Activated naive CD8-positive, alpha-beta T cell treated with anti-CD3 and anti-CD28 coated beads, Interleukin-2, amount 50 U/mL, for 24 hours (primary cell): ENCODE results near the gene RCE1.

Experiments used
- ATAC-seq: fragments of 150-1000 bp; cut with Tn5 transposase; one replicate; pipeline ENCODE4 v1.10.0; 2021
- DNase-seq: peaks from one replicate; pipeline ENCODE4 v3.0.0; 2021
- H3K27ac Mint-ChIP-seq: one replicate; pipeline ENCODE4 v1.8.0; 2021; ENCODE audit warnings: mild to moderate bottlenecking, mixed read lengths
- H3K27me3 Mint-ChIP-seq: one replicate; pipeline ENCODE4 v1.8.0; 2021; ENCODE audit warnings: mixed read lengths
- H3K36me3 Mint-ChIP-seq: one replicate; pipeline ENCODE4 v1.8.0; 2021; ENCODE audit warnings: low read depth, mixed read lengths
- H3K4me1 Mint-ChIP-seq: one replicate; pipeline ENCODE4 v1.8.0; 2021; ENCODE audit warnings: mixed read lengths
- H3K4me3 Mint-ChIP-seq: one replicate; pipeline ENCODE4 v1.8.0; 2021; ENCODE audit warnings: mild to moderate bottlenecking, moderate library complexity, mixed read lengths
- H3K9me3 Mint-ChIP-seq: one replicate; pipeline ENCODE4 v1.8.0; 2021; ENCODE audit warnings: mixed read lengths

Gene RCE1

GRCh38 chr11:66867425-66868040 is 24.3 kb downstream of the RCE1 start:
- ATAC-seq, result no peak
- no peaks in the 10 kb centered on the region for H3K27me3 Mint-ChIP-seq
- H3K4me3 Mint-ChIP-seq, result no peak overlapping the region
- no peak overlapping the region for H3K27ac Mint-ChIP-seq
- peaks cover 6% of the 10 kb centered on the region for H3K4me1 Mint-ChIP-seq
- no peak for DNase-seq
- H3K9me3 Mint-ChIP-seq, result no peaks in the 10 kb centered on the region
- H3K36me3 Mint-ChIP-seq, result no peaks in the 10 kb centered on the region

GRCh38 chr11:66868082-66868725 is 25.0 kb downstream of the RCE1 start:
- Mint-ChIP-seq H3K27me3 (no peaks in the 10 kb centered on the region), H3K4me1 (peaks cover 6% of the 10 kb centered on the region), H3K27ac (no peak overlapping the region), H3K4me3 (no peak overlapping the region), H3K9me3 (no peaks in the 10 kb centered on the region), H3K36me3 (no peaks in the 10 kb centered on the region)
- DNase-seq (no peak), ATAC-seq (no peak)

GRCh38 chr11:66868726-66869566 is 25.7 kb downstream of the RCE1 start:
- Mint-ChIP-seq H3K27ac (no peak overlapping the region), H3K4me3 (no peak overlapping the region)

GRCh38 chr11:66869567-66869870 is 26.3 kb downstream of the RCE1 start:
- no peaks in the 10 kb centered on the region for H3K9me3 Mint-ChIP-seq
- H3K27me3 Mint-ChIP-seq, result no peaks in the 10 kb centered on the region
- no peaks in the 10 kb centered on the region for H3K36me3 Mint-ChIP-seq
- no peak for DNase-seq
- no peak overlapping the region for H3K4me3 Mint-ChIP-seq
- no peak overlapping the region for H3K27ac Mint-ChIP-seq
- H3K4me1 Mint-ChIP-seq, result peaks cover 6% of the 10 kb centered on the region
- no peak for ATAC-seq

More at GRCh38 chr11:66868726-66869566, 25.7 kb downstream of the RCE1 start:
- Mint-ChIP-seq H3K27me3 (no peaks in the 10 kb centered on the region), H3K9me3 (no peaks in the 10 kb centered on the region), H3K4me1 (peaks cover 6% of the 10 kb centered on the region), H3K36me3 (no peaks in the 10 kb centered on the region)
- DNase-seq, result peak; percentile 88
- peak; percentile 84 for ATAC-seq

- no peaks in the 10 kb centered on the region for H3K9me3 Mint-ChIP-seq
Observed at GRCh38 chr11:66870131-66870530, 26.9 kb downstream of the RCE1 start.

GRCh38 chr11:66870616-66871520 is 27.6 kb downstream of the RCE1 start:
- Mint-ChIP-seq H3K27me3 (peaks cover 1% of the 10 kb centered on the region), H3K4me1 (peaks cover 6% of the 10 kb centered on the region), H3K36me3 (no peaks in the 10 kb centered on the region), H3K4me3 (no peak overlapping the region), H3K9me3 (no peaks in the 10 kb centered on the region), H3K27ac (no peak overlapping the region)
- DNase-seq (no peak), ATAC-seq (no peak)

More at GRCh38 chr11:66870131-66870530, 26.9 kb downstream of the RCE1 start:
- Mint-ChIP-seq H3K27me3 (peaks cover 1% of the 10 kb centered on the region), H3K27ac (no peak overlapping the region), H3K36me3 (no peaks in the 10 kb centered on the region), H3K4me1 (peaks cover 6% of the 10 kb centered on the region), H3K4me3 (no peak overlapping the region)
- DNase-seq (no peak), ATAC-seq (no peak)

GRCh38 chr11:66871521-66871901 is 28.3 kb downstream of the RCE1 start:
- Mint-ChIP-seq H3K27ac (no peak overlapping the region), H3K4me3 (no peak overlapping the region), H3K4me1 (peaks cover 6% of the 10 kb centered on the region), H3K27me3 (peaks cover 1% of the 10 kb centered on the region), H3K36me3 (no peaks in the 10 kb centered on the region), H3K9me3 (no peaks in the 10 kb centered on the region)
- DNase-seq, result no peak
- no peak for ATAC-seq

- DNase-seq (no peak), ATAC-seq (no peak)
- Mint-ChIP-seq H3K27me3 (peaks cover 1% of the 10 kb centered on the region), H3K4me3 (no peak overlapping the region), H3K9me3 (no peaks in the 10 kb centered on the region), H3K36me3 (no peaks in the 10 kb centered on the region), H3K4me1 (peaks cover 3% of the 10 kb centered on the region), H3K27ac (no peak overlapping the region)
Observed at GRCh38 chr11:66874232-66874631, 31.0 kb downstream of the RCE1 start.

- DNase-seq (no peak), ATAC-seq (no peak)
- no peaks in the 10 kb centered on the region for H3K36me3 Mint-ChIP-seq
- H3K27ac Mint-ChIP-seq, result no peak overlapping the region
- peaks cover 1% of the 10 kb centered on the region for H3K27me3 Mint-ChIP-seq
- H3K4me1 Mint-ChIP-seq, result peaks cover 3% of the 10 kb centered on the region
- no peak overlapping the region for H3K4me3 Mint-ChIP-seq
- no peaks in the 10 kb centered on the region for H3K9me3 Mint-ChIP-seq
Observed at GRCh38 chr11:66875378-66875777, 32.1 kb downstream of the RCE1 start.

GRCh38 chr11:66877588-66878385 is 34.5 kb downstream of the RCE1 start:
- Mint-ChIP-seq H3K9me3 (no peaks in the 10 kb centered on the region), H3K4me1 (peaks cover 10% of the 10 kb centered on the region), H3K27ac (no peak overlapping the region), H3K27me3 (peaks cover 1% of the 10 kb centered on the region), H3K4me3 (no peak overlapping the region), H3K36me3 (no peaks in the 10 kb centered on the region)
- DNase-seq (no peak), ATAC-seq (no peak)

- Mint-ChIP-seq H3K27me3 (peaks cover 1% of the 10 kb centered on the region), H3K36me3 (no peaks in the 10 kb centered on the region), H3K27ac (no peak overlapping the region), H3K9me3 (no peaks in the 10 kb centered on the region), H3K4me1 (peaks cover 12% of the 10 kb centered on the region), H3K4me3 (no peak overlapping the region)
- DNase-seq (no peak), ATAC-seq (no peak)
Observed at GRCh38 chr11:66878474-66878873, 35.2 kb downstream of the RCE1 start.

- Mint-ChIP-seq H3K4me1 (peaks cover 12% of the 10 kb centered on the region), H3K36me3 (no peaks in the 10 kb centered on the region)
Observed at GRCh38 chr11:66879000-66879399, 35.8 kb downstream of the RCE1 start.

GRCh38 chr11:66879583-66879982 is 36.3 kb downstream of the RCE1 start:
- no peak for ATAC-seq

More at GRCh38 chr11:66879000-66879399, 35.8 kb downstream of the RCE1 start:
- H3K4me3 Mint-ChIP-seq, result no peak overlapping the region
- H3K27me3 Mint-ChIP-seq, result peaks cover 1% of the 10 kb centered on the region
- H3K27ac Mint-ChIP-seq, result no peak overlapping the region
- ATAC-seq (no peak), DNase-seq (no peak)
- H3K9me3 Mint-ChIP-seq, result no peaks in the 10 kb centered on the region

GRCh38 chr11:66879999-66880398 is 36.8 kb downstream of the RCE1 start:
- no peaks in the 10 kb centered on the region for H3K36me3 Mint-ChIP-seq
- DNase-seq, result no peak
- no peaks in the 10 kb centered on the region for H3K9me3 Mint-ChIP-seq
- peaks cover 12% of the 10 kb centered on the region for H3K4me1 Mint-ChIP-seq
- no peak for ATAC-seq
- no peaks in the 10 kb centered on the region for H3K27me3 Mint-ChIP-seq
- no peak overlapping the region for H3K4me3 Mint-ChIP-seq
- no peak overlapping the region for H3K27ac Mint-ChIP-seq

More at GRCh38 chr11:66879583-66879982, 36.3 kb downstream of the RCE1 start:
- Mint-ChIP-seq H3K36me3 (no peaks in the 10 kb centered on the region), H3K4me3 (no peak overlapping the region), H3K9me3 (no peaks in the 10 kb centered on the region), H3K27me3 (peaks cover 1% of the 10 kb centered on the region), H3K27ac (no peak overlapping the region), H3K4me1 (peaks cover 12% of the 10 kb centered on the region)
- no peak for DNase-seq
